ENCODE results near the gene CTNNA3. TPM values are rescaled to one million over a fixed set of nuclear protein-coding genes. Genes with fewer than 3 reads are reported as not detected.
A peak's percentile ranks its signal among the peaks of the same experiment; 100 is the strongest.

Gene CTNNA3
- total RNA-seq, 1 experiment from 2014 or later: 0.32 TPM

DNA sequence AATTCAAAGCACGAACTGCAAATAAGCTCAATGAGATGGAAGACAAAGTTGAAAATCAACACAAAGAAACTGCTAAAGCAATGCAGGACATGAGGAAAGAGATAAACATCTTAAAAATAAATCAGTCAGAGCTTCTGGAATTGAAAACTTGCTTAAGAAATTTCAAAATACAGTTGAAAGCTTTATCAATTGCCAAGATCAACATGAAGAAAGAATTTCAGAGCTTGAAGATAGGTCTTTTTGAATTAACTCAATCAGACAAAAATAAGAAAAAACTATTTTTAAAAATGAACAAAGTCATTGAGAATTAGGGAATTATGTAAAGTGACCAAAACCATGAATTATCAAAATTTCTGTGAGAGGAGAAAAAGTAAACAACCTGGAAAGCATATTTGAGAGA, 218.1 kb downstream of the CTNNA3 start (continued):
- no peak for TF ChIP-seq YY1 (IDR thresholded peaks at IDR 0.05; ENCODE audit: extremely low read depth, insufficient replicate concordance, low read depth, low read length)
- TF ChIP-seq POLR2AphosphoS5 (IDR thresholded peaks at IDR 0.05; ENCODE audit: low read depth, low read length): no peak
- TF ChIP-seq EZH2phosphoT487 (IDR thresholded peaks at IDR 0.05; ENCODE audit: borderline replicate concordance): no peak
- TF ChIP-seq ZFX (IDR thresholded peaks at IDR 0.05): no peak
- no peak for TF ChIP-seq ELF1 (IDR thresholded peaks at IDR 0.05; ENCODE audit: borderline replicate concordance, low read depth)
- no peak for TF ChIP-seq EGR1 (IDR thresholded peaks at IDR 0.05; ENCODE audit: low read depth)
- no peak for TF ChIP-seq ZNF274 (IDR thresholded peaks at IDR 0.05; ENCODE audit: low read depth, low read length)

DNA sequence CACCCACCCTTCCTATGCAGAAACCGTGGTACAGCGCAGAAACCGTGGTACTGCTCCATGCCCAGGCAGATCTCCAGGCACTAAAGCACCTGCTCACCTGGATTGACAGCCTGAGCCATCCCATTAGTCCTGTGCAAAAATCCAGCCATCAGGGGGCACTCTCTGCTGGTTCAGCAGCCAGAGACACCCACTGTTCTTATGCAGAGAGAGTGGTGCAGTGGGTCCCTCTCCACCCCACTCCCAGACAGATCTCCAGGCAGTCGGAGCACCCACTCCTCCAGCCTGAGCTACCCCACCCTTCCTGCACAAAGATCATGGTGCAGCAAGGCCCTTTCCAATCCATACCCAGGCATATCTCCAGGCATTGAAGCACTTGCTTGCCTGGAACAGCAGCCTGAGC, 219.8 kb downstream of the CTNNA3 start:
- H3K27me3 ChIP-seq (ENCODE audit: insufficient read depth, low read length): no peaks in the 10 kb centered on the region
- no peaks in the 10 kb centered on the region for H3K79me2 ChIP-seq (ENCODE audit: insufficient read depth, low read length)
- H2AFZ ChIP-seq (ENCODE audit: low read depth, low read length, poor library complexity, severe bottlenecking): no peak overlapping the region
- TF ChIP-seq SP1 (IDR thresholded peaks at IDR 0.05; ENCODE audit: low read depth) (no peak), POLR2A (IDR thresholded peaks at IDR 0.05; ENCODE audit: borderline replicate concordance, extremely low read depth, insufficient read depth, insufficient read length) (no peak)
- TF ChIP-seq, protein P1, sequence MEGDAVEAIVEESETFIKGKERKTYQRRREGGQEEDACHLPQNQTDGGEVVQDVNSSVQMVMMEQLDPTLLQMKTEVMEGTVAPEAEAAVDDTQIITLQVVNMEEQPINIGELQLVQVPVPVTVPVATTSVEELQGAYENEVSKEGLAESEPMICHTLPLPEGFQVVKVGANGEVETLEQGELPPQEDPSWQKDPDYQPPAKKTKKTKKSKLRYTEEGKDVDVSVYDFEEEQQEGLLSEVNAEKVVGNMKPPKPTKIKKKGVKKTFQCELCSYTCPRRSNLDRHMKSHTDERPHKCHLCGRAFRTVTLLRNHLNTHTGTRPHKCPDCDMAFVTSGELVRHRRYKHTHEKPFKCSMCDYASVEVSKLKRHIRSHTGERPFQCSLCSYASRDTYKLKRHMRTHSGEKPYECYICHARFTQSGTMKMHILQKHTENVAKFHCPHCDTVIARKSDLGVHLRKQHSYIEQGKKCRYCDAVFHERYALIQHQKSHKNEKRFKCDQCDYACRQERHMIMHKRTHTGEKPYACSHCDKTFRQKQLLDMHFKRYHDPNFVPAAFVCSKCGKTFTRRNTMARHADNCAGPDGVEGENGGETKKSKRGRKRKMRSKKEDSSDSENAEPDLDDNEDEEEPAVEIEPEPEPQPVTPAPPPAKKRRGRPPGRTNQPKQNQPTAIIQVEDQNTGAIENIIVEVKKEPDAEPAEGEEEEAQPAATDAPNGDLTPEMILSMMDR (IDR thresholded peaks at IDR 0.05 in 2 of 3, conservative IDR thresholded peaks at IDR 0.05 in 1 of 3; ENCODE audit: borderline replicate concordance in 1 of 3, insufficient read depth in 1 of 3, low read depth in 2 of 3, low read length in 2 of 3): 0 out of 6 replicates have a peak, but pooled peaks of 1 of the 3 experiments have one; percentile 10
- TF ChIP-seq, protein P2, sequence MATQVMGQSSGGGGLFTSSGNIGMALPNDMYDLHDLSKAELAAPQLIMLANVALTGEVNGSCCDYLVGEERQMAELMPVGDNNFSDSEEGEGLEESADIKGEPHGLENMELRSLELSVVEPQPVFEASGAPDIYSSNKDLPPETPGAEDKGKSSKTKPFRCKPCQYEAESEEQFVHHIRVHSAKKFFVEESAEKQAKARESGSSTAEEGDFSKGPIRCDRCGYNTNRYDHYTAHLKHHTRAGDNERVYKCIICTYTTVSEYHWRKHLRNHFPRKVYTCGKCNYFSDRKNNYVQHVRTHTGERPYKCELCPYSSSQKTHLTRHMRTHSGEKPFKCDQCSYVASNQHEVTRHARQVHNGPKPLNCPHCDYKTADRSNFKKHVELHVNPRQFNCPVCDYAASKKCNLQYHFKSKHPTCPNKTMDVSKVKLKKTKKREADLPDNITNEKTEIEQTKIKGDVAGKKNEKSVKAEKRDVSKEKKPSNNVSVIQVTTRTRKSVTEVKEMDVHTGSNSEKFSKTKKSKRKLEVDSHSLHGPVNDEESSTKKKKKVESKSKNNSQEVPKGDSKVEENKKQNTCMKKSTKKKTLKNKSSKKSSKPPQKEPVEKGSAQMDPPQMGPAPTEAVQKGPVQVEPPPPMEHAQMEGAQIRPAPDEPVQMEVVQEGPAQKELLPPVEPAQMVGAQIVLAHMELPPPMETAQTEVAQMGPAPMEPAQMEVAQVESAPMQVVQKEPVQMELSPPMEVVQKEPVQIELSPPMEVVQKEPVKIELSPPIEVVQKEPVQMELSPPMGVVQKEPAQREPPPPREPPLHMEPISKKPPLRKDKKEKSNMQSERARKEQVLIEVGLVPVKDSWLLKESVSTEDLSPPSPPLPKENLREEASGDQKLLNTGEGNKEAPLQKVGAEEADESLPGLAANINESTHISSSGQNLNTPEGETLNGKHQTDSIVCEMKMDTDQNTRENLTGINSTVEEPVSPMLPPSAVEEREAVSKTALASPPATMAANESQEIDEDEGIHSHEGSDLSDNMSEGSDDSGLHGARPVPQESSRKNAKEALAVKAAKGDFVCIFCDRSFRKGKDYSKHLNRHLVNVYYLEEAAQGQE (IDR thresholded peaks at IDR 0.05; ENCODE audit: low read depth): no peak
- DNase-seq (ENCODE audit: low read depth, low spot score): no peak
- H3K9ac ChIP-seq (ENCODE audit: low read length): no peak overlapping the region
- H3K4me2 ChIP-seq (ENCODE audit: low read length): no peak overlapping the region
- H3K4me1 ChIP-seq (ENCODE audit: control insufficient read depth in 1 of 2, insufficient read depth in 2 of 2, low read length in 2 of 2): no peaks in the 10 kb centered on the region; a peak in 1 of 4 replicates
- H3K27ac ChIP-seq (ENCODE audit: low read depth, low read length): no peak overlapping the region
- ATAC-seq: no peak
- ChIA-PET POLR2A (no interaction called here), RAD21 (ENCODE audit: low non-redundant PET in 1 of 2, low total read pairs in 2 of 2, uncharacterized antibody in 2 of 2, unreplicated experiment in 2 of 2) (no interaction called here), CTCF (no interaction called here)
- H4K20me1 ChIP-seq (ENCODE audit: insufficient read depth): no peaks in the 10 kb centered on the region
- BruUV-seq (replicated peaks): no TSS peak
- no peak overlapping the region for H3K4me3 ChIP-seq (replicated peaks in 1 of 2; ENCODE audit: low read depth in 1 of 2, low read length in 2 of 2)
- intact Hi-C loops (cut with micrococcal nuclease): no loop called here
- no peaks in the 10 kb centered on the region for H3K9me2 ChIP-seq (ENCODE audit: insufficient read depth)
- no peaks in the 10 kb centered on the region; a peak in 1 of 4 replicates for H3K9me3 ChIP-seq (ENCODE audit: control insufficient read depth in 1 of 2, insufficient read depth in 1 of 2, low read depth in 1 of 2, low read length in 2 of 2)
- H3K36me3 ChIP-seq (ENCODE audit: control insufficient read depth in 1 of 2, insufficient read depth in 2 of 2, low read length in 2 of 2): no peaks in the 10 kb centered on the region
